Endothelial cell of hepatic sinusoid (primary cell): Measurements from ENCODE around the gene D2HGDH.
"Not testable (repeated sequence)": the region's sequence is repeated elsewhere in the genome, so short reads cannot be mapped to it uniquely, and the experiment has no call there.

ENCODE experiments used
- in situ Hi-C: cut with HindIII; loops from 2 replicates; pipeline ENCODE4 v1.10.0; 2017; ENCODE audit warnings: low sequenced_read_pairs

The D2HGDH gene

DNA sequence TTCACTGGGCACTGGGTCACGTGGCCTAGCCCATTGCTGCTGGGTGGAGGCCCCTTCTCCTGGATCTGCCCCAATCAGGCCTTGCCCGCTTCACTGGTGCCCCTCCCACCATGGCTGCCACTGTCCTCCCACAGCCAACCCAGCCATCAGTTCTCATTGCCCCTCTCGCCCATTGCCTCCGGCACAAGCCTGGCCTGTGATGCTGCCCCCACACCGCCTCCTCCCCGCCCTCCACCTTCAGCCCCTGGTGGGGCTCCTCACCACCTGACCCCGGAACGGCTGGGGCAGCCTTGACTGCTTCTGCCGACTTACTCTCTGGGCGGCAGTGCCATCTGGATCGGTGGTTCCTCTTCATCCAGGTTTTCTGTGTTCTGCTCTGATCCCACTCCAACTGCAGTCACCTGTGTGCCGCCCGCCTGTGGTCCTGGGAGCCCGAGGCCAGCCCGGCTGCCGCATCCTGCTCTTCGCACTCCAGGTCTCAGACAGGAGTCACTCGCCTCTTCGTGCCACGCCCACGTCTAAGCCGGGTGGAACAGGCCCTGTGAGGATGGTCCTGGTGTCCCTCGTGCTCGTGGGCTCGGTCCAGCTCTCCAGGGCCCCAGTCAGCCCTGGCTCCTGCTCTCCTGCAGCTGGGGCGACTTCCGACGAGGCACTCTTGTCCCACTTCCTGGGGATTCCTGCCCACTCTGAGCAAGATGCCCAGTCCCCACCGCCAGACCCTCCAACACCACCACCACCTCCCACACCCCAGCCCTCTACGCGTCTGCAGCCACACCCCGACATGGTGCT lies 14.2 kb downstream of the D2HGDH start:
- in situ Hi-C loops, result no loop called here

GRCh38 chr2:241750076-241750840 lies 15.8 kb downstream of the D2HGDH start:
- in situ Hi-C loops, result no loop called here

DNA sequence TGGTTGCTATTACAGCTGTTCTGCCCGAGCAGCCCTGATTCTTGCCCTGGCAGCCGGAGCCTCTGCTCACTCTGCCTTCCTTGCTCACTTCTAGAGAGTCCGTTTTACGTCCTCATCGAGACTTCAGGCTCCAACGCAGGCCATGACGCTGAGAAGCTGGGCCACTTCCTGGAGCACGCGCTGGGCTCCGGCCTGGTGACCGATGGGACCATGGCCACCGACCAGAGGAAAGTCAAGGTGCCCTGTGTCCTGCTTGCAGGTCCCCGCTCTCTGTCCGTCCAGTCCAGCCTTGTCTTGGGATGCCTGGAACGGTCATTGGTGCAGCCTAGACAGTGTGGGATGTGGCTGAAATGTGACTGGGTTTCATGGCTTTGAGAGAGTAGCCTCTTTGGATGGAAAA lies 16.7 kb downstream of the D2HGDH start:
- in situ Hi-C loops, result no loop called here

- in situ Hi-C loops, result no loop called here
These were observed 17.3 kb downstream of the D2HGDH start for GRCh38 chr2:241751776-241752175.

DNA sequence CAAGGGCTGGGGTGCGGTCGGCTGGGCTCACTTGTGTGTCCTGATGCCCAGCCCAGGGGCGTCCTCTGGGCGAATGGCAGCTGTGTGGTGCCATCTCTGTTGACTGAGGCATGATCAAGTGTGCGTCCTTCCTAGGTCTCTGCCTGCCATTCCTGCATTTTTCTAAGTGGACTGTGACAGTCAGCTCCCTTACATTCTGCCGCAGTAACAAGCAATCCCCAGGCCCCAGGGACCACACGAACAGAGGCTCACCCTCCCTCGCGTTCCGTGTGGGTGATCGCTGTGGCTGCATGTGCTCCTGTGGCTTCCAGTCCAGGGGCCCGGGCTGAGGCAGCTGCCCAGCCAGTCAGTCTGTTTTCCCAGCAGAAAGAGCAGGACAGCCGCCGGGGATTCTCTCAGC lies 17.8 kb downstream of the D2HGDH start:
- in situ Hi-C loops, result no loop called here

DNA sequence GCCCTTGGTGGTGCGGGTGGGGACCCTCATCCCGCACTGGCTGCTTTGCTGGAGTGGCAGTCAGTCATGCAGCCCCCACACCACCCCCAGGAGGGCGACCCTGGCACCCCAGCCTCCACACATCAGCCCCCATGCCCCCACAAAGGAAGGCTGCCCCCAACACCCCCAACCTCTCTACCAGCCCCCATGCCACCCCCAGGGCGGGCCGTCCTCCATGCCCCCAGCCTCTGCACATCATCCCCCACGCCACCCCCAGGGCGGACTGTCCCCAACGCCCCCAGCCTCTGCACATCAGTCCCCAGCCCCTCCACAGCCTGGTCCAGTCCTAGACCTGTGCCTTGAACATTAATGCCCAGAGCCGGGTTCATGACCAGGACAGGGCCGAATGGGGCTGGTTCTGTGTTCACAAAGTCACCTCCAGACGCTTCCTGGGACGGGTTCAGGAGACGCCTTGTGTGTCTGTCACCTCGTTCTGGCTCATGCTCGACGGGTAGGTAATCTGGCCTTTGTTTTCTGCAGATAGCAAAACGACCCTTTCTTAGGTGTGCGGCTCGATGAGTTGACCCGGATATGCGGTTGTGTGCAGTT lies 18.4 kb downstream of the D2HGDH start:
- in situ Hi-C loops, result no loop called here

GRCh38 chr2:241753493-241753892 lies 19.1 kb downstream of the D2HGDH start:
- in situ Hi-C loops, result no loop called here

- in situ Hi-C loops, result no loop called here
These were observed 19.6 kb downstream of the D2HGDH start for GRCh38 chr2:241754042-241754441.

DNA sequence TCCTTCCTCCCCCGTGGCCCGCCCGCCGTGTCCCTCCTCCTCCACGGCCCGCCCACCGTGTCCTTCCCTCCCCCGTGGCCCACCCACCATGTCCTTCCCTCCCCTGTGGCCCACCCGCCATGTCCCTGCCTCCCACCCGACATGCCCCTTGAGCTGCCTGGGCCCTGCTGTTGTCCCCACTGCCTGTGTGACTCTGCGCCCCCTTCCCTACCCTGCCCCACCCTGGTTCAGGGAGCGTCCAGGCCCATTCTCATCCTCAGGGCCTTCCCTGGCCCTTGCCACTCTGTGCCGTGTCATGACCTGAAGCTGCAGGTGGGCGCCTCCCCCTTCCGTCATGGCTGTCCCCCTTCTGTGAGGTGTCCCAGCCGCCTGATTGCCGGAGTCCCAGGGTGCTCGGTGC lies 20.7 kb downstream of the D2HGDH start:
- in situ Hi-C loops, result no loop called here

DNA sequence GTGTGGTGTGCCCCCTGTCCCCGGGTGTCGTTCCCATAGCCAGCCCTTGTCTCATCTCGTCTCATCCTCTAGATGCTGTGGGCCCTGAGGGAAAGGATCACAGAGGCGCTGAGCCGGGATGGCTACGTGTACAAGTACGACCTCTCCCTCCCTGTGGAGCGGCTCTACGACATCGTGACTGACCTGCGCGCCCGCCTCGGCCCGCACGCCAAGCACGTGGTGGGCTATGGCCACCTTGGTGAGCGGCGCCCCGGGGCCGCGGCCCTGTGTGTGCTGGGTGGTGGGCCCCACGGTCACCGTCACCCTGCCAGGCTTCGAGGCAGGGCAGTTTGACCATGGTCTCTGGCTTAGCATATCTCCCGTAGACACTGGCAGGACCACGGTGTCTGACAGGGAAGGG lies 21.3 kb downstream of the D2HGDH start:
- in situ Hi-C loops, result no loop called here

- in situ Hi-C loops, result no loop called here
These were observed 24.8 kb downstream of the D2HGDH start for GRCh38 chr2:241759067-241759807.

GRCh38 chr2:241759893-241760292 lies 25.5 kb downstream of the D2HGDH start:
- in situ Hi-C loops, result not testable (repeated sequence)

GRCh38 chr2:241760301-241760771 lies 25.9 kb downstream of the D2HGDH start:
- in situ Hi-C loops, result no loop called here

GRCh38 chr2:241762321-241762932 lies 28.0 kb downstream of the D2HGDH start:
- in situ Hi-C loops, result no loop called here

DNA sequence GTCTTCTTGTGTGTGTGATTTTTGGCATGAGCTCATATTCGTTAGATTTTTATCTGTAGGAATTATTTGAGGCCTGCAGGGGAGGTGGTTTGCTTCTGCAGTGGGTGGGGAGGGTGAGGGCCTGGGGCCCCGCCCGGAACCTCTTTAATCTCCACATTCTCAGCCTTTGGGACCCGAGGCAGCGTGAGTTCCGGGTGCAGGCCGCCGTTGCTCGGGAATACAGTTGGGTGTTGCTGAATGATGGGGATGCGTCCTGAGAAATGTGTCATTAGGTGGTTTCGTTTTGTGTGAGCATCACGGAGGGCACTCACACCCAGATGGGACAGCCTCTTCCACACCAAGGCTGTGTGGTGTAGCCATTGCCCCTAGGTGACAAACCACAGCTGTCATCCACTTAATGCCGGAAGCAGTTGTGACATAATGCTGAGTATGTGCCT lies 28.5 kb downstream of the D2HGDH start:
- in situ Hi-C loops, result no loop called here

DNA sequence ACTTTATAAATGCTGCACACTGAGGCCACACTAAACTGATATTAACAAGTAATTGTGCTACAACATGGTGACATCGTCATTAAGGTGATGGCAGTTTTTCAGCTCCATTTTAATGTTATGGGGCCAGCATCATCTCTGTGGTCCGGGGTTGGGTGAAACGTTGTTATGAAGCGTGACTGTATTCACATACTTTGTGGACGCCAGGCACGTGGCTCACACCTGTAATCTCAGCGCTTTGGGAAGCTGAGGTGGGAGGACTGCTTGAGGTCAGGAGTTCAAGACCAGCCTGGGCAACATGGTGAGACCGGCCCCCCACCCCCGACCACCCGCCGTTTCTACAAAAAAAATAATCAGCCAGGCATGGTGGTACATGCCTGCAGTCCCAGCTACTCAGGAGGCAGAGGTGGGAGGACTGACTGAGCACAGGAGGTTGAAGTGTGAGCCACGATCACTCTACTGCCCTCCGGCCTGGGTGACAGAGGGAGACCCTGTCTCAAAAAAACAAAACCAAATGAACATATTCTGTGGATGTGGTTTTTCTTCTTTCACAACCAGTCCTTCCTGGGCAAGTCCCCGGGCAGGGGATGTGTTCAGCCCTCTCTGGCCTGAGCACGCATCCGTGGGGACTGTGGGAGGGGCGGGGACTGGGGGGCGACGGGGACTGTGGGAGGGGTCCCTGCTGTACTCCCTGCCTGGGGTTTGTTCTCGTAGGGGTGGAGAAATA lies 29.3 kb downstream of the D2HGDH start:
- in situ Hi-C loops, result no loop called here

GRCh38 chr2:241764275-241765241 lies 30.1 kb downstream of the D2HGDH start:
- in situ Hi-C loops, result no loop called here

- in situ Hi-C loops, result no loop called here
These were observed 33.2 kb downstream of the D2HGDH start for GRCh38 chr2:241767464-241768250.
